ENCODE results near the gene HPCAL1. TPM values are rescaled to one million over a fixed set of nuclear protein-coding genes. Genes with fewer than 3 reads are reported as not detected.

HPCAL1 gene
- total RNA-seq, 2 donors from 2014 or later = 41.0 to 66.3 TPM

DNA sequence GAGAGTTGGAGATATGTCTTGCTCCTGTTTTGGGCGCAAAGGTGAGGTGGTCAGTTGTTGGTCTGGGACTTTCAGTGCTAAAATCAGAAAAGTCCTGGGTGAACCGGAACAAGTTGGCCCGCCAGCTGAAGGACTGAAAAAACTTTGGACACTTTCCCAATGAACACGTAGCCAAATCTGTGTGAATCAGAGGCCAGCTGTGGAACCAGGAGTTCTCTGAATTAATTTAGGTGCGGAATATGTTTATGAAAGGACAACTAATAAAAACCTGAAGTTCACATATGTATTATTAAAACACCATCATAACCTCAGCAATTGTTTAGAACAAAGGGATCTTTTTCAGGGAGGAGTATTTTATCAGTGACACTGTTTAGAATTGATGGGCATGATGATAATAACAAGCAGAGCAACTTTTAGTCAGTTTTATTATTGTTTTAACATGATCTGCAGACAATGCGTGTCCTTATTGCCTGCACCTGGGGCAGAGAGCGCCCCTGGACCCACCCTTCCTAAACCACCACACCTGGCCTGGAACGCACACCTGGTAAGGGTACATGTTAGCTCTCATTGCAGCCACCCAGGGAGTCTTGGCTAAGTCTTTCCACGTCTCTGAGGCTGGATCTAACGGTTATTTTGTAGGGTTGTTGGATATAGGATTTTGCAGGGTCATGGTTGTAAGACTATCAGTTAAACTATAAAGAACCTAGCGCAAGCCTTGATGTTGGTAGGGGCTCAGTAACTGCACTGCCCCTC is 155.3 kb downstream of the HPCAL1 start:
- WGBS, 2 donors = 47 to 49% methylated on average over 11 of the region's 11 CpGs
- Histone ChIP-seq H3K27ac (no peak overlapping the region), H3K27me3 (no peaks in the 10 kb centered on the region), H3K36me3 (replicated peaks in 1 of 2; ENCODE audit: insufficient read depth in 1 of 2, low read depth in 2 of 2) (no peaks in the 10 kb centered on the region), H3K9me3 (no peaks in the 10 kb centered on the region), H3K4me3 (no peak overlapping the region), H3K4me1 (peaks cover 10% of the 10 kb centered on the region)
- DNase-seq (peak in 3 of 4 donors; percentile 47 to 51 (median 49)), ATAC-seq (peak; percentile 54)
- intact Hi-C loops (cut with DNase I) = no loop called here
- no peak for TF ChIP-seq POLR2A (IDR thresholded peaks at IDR 0.05)
- TF ChIP-seq, protein P1, sequence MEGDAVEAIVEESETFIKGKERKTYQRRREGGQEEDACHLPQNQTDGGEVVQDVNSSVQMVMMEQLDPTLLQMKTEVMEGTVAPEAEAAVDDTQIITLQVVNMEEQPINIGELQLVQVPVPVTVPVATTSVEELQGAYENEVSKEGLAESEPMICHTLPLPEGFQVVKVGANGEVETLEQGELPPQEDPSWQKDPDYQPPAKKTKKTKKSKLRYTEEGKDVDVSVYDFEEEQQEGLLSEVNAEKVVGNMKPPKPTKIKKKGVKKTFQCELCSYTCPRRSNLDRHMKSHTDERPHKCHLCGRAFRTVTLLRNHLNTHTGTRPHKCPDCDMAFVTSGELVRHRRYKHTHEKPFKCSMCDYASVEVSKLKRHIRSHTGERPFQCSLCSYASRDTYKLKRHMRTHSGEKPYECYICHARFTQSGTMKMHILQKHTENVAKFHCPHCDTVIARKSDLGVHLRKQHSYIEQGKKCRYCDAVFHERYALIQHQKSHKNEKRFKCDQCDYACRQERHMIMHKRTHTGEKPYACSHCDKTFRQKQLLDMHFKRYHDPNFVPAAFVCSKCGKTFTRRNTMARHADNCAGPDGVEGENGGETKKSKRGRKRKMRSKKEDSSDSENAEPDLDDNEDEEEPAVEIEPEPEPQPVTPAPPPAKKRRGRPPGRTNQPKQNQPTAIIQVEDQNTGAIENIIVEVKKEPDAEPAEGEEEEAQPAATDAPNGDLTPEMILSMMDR (IDR thresholded peaks at IDR 0.05) = no peak

DNA sequence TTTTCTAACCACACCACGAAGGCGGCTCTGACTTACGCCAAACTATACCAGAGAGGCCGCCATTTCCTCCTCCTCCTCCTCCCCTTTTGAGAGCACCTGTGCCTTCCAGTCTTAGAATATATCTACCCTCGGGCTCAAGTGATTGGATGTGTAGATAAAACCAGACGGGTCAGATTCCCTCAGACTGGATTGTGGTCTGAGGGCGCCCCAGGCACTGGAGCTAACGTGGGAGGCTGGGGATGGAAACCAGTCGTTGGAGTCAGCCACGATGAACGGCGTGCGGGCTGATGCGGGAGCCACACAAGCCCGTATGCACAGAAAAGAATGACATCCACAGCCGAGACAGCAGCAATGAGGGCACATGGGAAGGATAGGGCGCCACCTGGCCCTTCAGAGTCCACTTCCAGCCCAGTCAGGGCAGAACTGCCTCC is 157.7 kb downstream of the HPCAL1 start:
- no peaks in the 10 kb centered on the region for H3K27me3 ChIP-seq
- 77 to 79% methylated on average over 17 of the region's 17 CpGs for WGBS, 2 donors
- intact Hi-C loops (cut with DNase I) = no loop called here
- TF ChIP-seq, protein P1 (IDR thresholded peaks at IDR 0.05) = no peak
- no peak for TF ChIP-seq POLR2A (IDR thresholded peaks at IDR 0.05)
- H3K4me1 ChIP-seq = peaks cover 10% of the 10 kb centered on the region
- DNase-seq = no peak
- H3K4me3 ChIP-seq = no peak overlapping the region
- H3K9me3 ChIP-seq = no peaks in the 10 kb centered on the region
- H3K36me3 ChIP-seq (replicated peaks in 1 of 2; ENCODE audit: insufficient read depth in 1 of 2, low read depth in 2 of 2) = no peaks in the 10 kb centered on the region
- no peak for ATAC-seq
- H3K27ac ChIP-seq = no peak overlapping the region

DNA sequence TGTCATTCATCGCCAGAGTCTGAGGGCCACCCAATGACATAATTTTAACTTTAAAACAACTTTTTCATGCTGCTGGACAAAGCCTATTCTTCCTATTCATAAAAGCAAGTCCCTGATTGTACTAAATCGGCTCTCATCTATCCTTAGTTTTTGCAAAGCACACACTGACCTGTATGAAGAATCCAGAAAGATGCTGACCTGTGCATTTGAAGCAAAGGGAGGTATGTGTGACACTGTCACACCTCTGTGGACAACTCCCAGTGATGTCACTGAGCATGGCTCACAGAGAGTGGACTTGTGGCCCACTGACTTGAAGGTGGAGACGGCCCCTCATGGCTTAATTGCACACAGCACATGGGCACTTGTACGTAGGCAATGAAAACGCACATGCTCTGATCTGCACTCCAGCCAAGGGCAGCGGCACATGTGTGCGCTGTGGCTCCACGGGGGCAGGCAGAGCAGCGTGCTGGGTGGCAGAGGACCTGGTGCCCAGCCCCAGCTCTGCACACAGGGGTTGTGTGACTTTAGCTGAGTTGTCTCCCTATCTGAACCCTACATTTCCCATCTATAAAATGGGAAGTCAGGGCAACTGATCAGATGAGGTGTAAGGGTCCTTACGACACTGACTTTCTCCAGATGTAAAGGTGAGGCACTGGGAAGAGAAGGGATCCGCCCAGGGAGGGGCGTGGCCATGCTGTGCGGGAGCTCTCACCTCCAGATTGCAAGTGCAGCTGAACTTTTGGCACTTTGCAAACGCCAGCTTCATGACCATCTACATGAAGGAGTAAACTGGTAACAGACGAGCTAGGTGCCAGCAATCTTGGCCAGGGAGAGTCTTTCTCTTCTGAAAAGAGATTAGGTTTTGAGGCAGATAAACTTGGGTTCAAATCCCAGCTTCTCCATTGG is 159.7 kb downstream of the HPCAL1 start:
- H3K27ac ChIP-seq = no peak overlapping the region
- WGBS, 2 donors = 53 to 62% methylated on average over 13 to 15 of the region's 15 CpGs
- H3K4me3 ChIP-seq = no peak overlapping the region
- intact Hi-C loops (cut with DNase I) = no loop called here
- peaks cover 10% of the 10 kb centered on the region for H3K4me1 ChIP-seq
- H3K36me3 ChIP-seq (replicated peaks in 1 of 2; ENCODE audit: insufficient read depth in 1 of 2, low read depth in 2 of 2) = no peaks in the 10 kb centered on the region
- no peak for ATAC-seq
- no peaks in the 10 kb centered on the region for H3K9me3 ChIP-seq
- no peaks in the 10 kb centered on the region for H3K27me3 ChIP-seq
- TF ChIP-seq, protein P1 (IDR thresholded peaks at IDR 0.05) = no peak
- DNase-seq = no peak

DNA sequence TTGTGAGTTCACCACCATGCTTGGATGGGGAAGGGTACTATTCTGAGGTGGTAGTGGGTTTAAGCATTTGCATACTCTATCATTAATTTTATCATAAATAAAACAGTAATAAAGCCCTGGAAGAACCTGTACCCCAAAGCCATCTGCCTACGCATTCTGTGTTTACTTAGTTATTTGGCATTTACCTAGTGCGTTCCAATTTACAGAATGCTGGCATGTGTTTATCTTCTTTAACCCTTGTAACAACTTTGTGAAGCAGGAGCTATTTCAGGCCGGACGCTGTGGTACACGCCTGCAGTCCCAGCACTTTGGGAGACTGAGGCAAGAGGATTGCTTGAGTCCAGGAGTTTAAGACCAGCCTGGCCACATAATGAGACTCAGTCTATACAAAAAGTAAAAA is 163.2 kb downstream of the HPCAL1 start:
- TF ChIP-seq, protein P1 (IDR thresholded peaks at IDR 0.05) = no peak
- TF ChIP-seq POLR2A (IDR thresholded peaks at IDR 0.05) = no peak
- no peak overlapping the region for H3K27ac ChIP-seq

More for the DNA sequence above, 163.2 kb downstream of the HPCAL1 start:
- Histone ChIP-seq H3K4me3 (no peak overlapping the region), H3K4me1 (no peaks in the 10 kb centered on the region), H3K27me3 (no peaks in the 10 kb centered on the region), H3K36me3 (replicated peaks in 1 of 2; ENCODE audit: insufficient read depth in 1 of 2, low read depth in 2 of 2) (no peaks in the 10 kb centered on the region), H3K9me3 (no peaks in the 10 kb centered on the region)
- no peak for ATAC-seq
- WGBS, 2 donors = 68% methylated on average over 5 of the region's 5 CpGs
- intact Hi-C loops (cut with DNase I) = no loop called here
- DNase-seq = no peak

Data from body of pancreas (tissue), 4 donors.